HG03095 (cell line): Measurements from ENCODE around the gene PSMB3.

Experiments used
- ATAC-seq: cut with Tn5 transposase; IDR thresholded peaks from one replicate; pipeline ENCODE4 v1.9.1; 2021; ENCODE audit warnings: moderate library complexity; ENCODE audit not compliant: unreplicated experiment

Gene PSMB3

GRCh38 chr17:38752308-38753070 lies at the start of gene PSMB3:
Gene PSMB3, plus strand, starts transcription at chr17:38752741. Its CDS starts 86 bp downstream, at chr17:38752827.
- ATAC-seq, result peak; percentile 65

DNA sequence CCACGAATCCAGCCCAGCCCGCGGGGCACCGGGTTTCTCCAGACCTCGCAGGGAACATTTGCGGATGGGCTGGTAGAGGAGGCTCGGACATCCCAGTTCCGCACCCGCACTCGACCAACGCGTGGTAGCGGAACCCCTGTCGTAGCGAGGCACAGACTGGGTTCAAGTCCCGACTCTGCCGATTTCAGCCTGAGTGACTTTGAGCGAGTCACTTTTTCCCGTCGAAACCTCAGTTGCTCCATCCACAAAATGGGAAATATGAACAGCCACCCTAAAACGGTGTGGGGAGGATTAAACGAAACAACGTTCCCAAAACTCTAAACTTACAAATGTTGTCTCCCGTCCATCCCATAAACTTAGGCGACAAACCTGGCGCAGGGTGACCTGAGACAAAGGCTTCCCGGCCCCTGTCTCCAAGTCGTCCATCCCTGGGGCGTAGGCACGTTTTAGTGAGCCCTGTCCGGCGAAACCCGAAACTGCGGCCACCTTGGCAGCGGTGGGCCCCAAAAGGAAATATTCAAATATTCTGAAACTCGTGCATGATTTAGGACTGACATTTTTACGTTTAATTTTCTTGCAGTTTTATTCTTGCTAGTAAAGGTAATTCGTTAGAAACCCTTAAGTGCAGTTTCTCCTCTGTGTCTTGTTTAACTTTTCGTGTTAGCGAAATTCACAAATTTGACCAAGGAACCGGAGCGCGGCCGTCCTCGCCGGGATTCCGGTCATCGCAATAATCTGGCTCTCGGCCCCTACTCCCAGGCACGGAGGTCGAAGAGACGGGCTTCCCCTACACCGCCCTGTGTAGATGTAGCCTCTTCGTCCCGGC lies 49.4 kb upstream of the PSMB3 start:
- no peak for ATAC-seq

- no peak for ATAC-seq
Measured at GRCh38 chr17:38703742-38704605, 48.6 kb upstream of the PSMB3 start.

- ATAC-seq, result no peak
Measured at GRCh38 chr17:38704606-38705522, 47.7 kb upstream of the PSMB3 start, which contains the start of gene MLLT6. Gene MLLT6, plus strand, starts transcription at chr17:38705273. Its CDS starts 360 bp downstream, at chr17:38705633.

- ATAC-seq, result no peak
Measured at GRCh38 chr17:38705523-38705802, 47.1 kb upstream of the PSMB3 start.

GRCh38 chr17:38705803-38706504 lies 46.6 kb upstream of the PSMB3 start:
- ATAC-seq, result no peak

GRCh38 chr17:38706505-38707216 lies 45.9 kb upstream of the PSMB3 start:
- ATAC-seq, result no peak

GRCh38 chr17:38707678-38708351 lies 44.7 kb upstream of the PSMB3 start:
- ATAC-seq, result no peak

GRCh38 chr17:38709104-38709820 lies 43.3 kb upstream of the PSMB3 start:
- ATAC-seq, result no peak

GRCh38 chr17:38709864-38710603 lies 42.5 kb upstream of the PSMB3 start:
- no peak for ATAC-seq

- ATAC-seq, result no peak
Measured at GRCh38 chr17:38710604-38710962, 42.0 kb upstream of the PSMB3 start.

DNA sequence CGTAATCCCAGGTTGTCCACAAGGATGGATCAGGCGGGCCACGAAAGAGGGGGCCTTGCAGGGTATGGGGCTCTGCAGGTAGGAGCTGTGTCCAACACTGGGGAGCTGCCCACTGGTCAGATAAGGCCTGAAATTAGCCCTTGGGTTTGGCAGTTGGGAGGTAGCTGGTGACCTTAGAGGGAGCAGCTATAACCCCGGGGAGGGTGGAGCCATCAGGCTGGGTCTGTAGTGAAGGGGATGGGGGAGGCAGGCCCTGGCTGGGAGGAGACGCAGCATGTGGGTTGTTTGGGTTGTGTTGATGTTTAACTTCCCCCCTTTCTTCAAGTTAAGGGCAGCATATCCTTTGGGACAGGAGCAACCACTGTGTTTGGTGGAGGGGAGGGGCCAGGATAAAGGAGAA lies 41.6 kb upstream of the PSMB3 start:
- ATAC-seq, result no peak

DNA sequence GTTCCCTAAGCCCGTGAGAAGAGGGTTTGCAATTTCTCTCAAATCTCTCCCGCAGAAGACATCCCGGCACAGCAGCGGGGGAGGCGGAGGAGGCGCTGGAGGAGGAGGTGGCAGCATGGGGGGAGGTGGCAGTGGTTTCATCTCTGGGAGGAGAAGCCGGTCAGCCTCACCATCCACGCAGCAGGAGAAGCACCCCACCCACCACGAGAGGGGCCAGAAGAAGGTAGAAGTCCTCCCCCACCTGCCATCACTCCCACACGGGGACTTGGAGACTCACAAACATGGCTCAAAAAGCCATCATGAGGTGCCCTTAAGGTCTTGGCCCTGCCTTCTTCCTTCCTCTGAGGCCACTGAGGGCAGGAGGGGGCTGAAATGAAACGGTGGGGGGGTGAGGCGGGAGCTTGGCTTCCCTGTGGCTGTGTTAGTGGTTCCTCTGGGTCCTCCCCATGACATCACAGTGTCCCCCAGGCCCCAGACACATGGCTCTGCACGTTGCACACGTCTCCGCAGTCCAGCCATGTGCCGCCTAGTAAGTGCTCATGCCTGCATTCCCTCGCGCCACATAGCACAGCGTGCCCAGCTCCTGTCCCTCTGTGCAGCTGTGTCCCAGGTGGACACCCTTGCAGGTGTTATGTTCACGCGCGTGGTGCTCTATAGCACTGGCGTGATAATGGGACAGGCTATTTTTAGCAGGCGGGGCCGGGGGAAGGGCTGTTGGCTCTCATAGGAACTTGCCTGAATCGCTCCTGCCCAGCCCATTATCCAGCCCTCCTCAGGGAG lies 40.6 kb upstream of the PSMB3 start:
- no peak for ATAC-seq

- ATAC-seq, result no peak
Measured at GRCh38 chr17:38712593-38712992, 39.9 kb upstream of the PSMB3 start.

GRCh38 chr17:38713456-38714075 lies 39.0 kb upstream of the PSMB3 start:
- ATAC-seq, result no peak
